WTC11 (cell line): ENCODE results near the gene MIDN. TPM values are rescaled to one million over a fixed set of nuclear protein-coding genes. Genes with fewer than 3 reads are reported as not detected.

Source experiments
- ATAC-seq: fragments of 200-7000 bp; cut with Tn5 transposase; 2 replicates; pipeline ENCODE4 v1.10.0; 2021; ENCODE audit warnings: mild to moderate bottlenecking, moderate library complexity
- CTCF ChIA-PET: fragments of 300-600 bp; sonication (Branson Sonifier 250); formaldehyde crosslinking; loops from one replicate; lab custom pipeline; 2021; ENCODE audit warnings: antibody characterized with exemption; lab: Charles Lee
- POLR2A ChIA-PET: fragments of 350-600 bp; sonication (Branson Sonifier 250); formaldehyde crosslinking; loops from one replicate; lab custom pipeline; 2021; ENCODE audit warnings: antibody characterized with exemption; lab: Charles Lee
- DNase-seq: peaks from one replicate; pipeline ENCODE4 v3.0.0; 2021; ENCODE audit warnings: low spot score
- H3K27ac Mint-ChIP-seq: 2 replicates; pipeline ENCODE4 v1.8.0; 2021; ENCODE audit warnings: mixed read lengths
- H3K27me3 Mint-ChIP-seq: 2 replicates; pipeline ENCODE4 v1.8.0; 2021; ENCODE audit warnings: low read depth, mild to moderate bottlenecking, moderate library complexity, mixed read lengths
- H3K36me3 Mint-ChIP-seq: 2 replicates; pipeline ENCODE4 v1.8.0; 2021; ENCODE audit warnings: mixed read lengths
- H3K4me1 Mint-ChIP-seq: 2 replicates; pipeline ENCODE4 v1.8.0; 2022; ENCODE audit warnings: mixed read lengths
- H3K4me3 Mint-ChIP-seq: 2 replicates; pipeline ENCODE4 v1.8.0; 2021; ENCODE audit warnings: mild to moderate bottlenecking, moderate library complexity, mixed read lengths
- H3K9me3 Mint-ChIP-seq: 2 replicates; pipeline ENCODE4 v1.8.0; 2021; ENCODE audit warnings: mixed read lengths
- E2F1 ChIP-seq: sonication (generic); formaldehyde crosslinking; IDR thresholded peaks from 2 replicates; pipeline ENCODE4 v1.8.0; 2022; ENCODE audit warnings: mild to moderate bottlenecking, missing genetic modification reagents
- EMX1 ChIP-seq: fragments of 250-450 bp; sonication (Bioruptor Pico); IDR thresholded peaks from 2 replicates; pipeline ENCODE4 v1.8.0; 2021; ENCODE audit warnings: mild to moderate bottlenecking
- FOXP1 ChIP-seq: sonication (generic); formaldehyde crosslinking; IDR thresholded peaks from 2 replicates; pipeline ENCODE4 v1.8.0; 2022; ENCODE audit warnings: missing genetic modification reagents, mild to moderate bottlenecking, moderate library complexity, borderline replicate concordance
- IRF1 ChIP-seq: sonication (generic); formaldehyde crosslinking; IDR thresholded peaks from 2 replicates; pipeline ENCODE4 v1.8.0; 2023; ENCODE audit warnings: missing genetic modification reagents
- IRF2 ChIP-seq: sonication (generic); formaldehyde crosslinking; IDR thresholded peaks from 2 replicates; pipeline ENCODE4 v1.8.0; 2022; ENCODE audit warnings: low read depth, missing genetic modification reagents, borderline replicate concordance
- MLX ChIP-seq: sonication (generic); formaldehyde crosslinking; IDR thresholded peaks from 2 replicates; pipeline ENCODE4 v1.8.1; 2023; ENCODE audit warnings: mild to moderate bottlenecking, missing genetic modification reagents, moderate library complexity
- NFYB ChIP-seq: sonication (generic); formaldehyde crosslinking; conservative IDR thresholded peaks from 2 replicates; pipeline ENCODE4 v1.8.0; 2022; ENCODE audit warnings: low read depth, missing genetic modification reagents
- SP1 ChIP-seq: sonication (generic); formaldehyde crosslinking; conservative IDR thresholded peaks from 2 replicates; pipeline ENCODE4 v1.8.1; 2022; ENCODE audit warnings: missing genetic modification reagents
- ZNF121 ChIP-seq: sonication (generic); formaldehyde crosslinking; IDR thresholded peaks from 2 replicates; pipeline ENCODE4 v1.8.0; 2023; ENCODE audit warnings: missing genetic modification reagents
- total RNA-seq: library from RNA; stranded (reverse); gene quantifications from 3 replicates; pipeline ENCODE4 v1.2.3, GENCODE V29; 2021
- TF ChIP-seq, protein P1 (sequence below): sonication (generic); formaldehyde crosslinking; IDR thresholded peaks from 2 replicates; pipeline ENCODE4 v1.8.0; 2023; ENCODE audit warnings: missing genetic modification reagents, mild to moderate bottlenecking, borderline replicate concordance
- TF ChIP-seq, protein P2 (sequence below): fragments of 200-600 bp; IDR thresholded peaks from 2 replicates; pipeline ENCODE4 v1.8.0; 2022; ENCODE audit warnings: antibody characterized with exemption

The MIDN gene
- total RNA-seq, 1 experiment from 2014 or later: 189 TPM

DNA sequence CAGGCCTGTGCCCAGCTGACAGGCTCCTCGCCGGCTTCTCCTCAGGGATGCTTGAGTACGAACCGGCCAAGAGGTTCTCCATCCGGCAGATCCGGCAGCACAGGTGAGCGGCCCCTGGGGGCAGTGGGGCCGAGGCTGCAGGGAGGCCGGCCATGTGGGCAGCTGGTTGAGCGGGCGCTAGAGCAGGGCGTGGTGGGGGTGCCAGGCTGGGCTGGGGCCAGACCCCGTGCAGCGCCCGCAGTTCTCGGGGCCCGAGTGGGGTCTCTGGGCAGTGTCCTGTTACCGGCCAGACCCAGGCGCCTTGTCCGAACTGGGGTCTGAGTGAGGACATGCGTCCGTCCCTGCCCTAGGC, 26.5 kb upstream of the MIDN start (continued):
- TF ChIP-seq NFYB (CRISPR knock-in tag) (no peak), EMX1 (CRISPR knock-in tag) (no peak), ZNF121 (CRISPR knock-in tag) (no peak), IRF2 (CRISPR knock-in tag) (no peak), SP1 (CRISPR knock-in tag) (no peak)
- TF ChIP-seq, protein P1, sequence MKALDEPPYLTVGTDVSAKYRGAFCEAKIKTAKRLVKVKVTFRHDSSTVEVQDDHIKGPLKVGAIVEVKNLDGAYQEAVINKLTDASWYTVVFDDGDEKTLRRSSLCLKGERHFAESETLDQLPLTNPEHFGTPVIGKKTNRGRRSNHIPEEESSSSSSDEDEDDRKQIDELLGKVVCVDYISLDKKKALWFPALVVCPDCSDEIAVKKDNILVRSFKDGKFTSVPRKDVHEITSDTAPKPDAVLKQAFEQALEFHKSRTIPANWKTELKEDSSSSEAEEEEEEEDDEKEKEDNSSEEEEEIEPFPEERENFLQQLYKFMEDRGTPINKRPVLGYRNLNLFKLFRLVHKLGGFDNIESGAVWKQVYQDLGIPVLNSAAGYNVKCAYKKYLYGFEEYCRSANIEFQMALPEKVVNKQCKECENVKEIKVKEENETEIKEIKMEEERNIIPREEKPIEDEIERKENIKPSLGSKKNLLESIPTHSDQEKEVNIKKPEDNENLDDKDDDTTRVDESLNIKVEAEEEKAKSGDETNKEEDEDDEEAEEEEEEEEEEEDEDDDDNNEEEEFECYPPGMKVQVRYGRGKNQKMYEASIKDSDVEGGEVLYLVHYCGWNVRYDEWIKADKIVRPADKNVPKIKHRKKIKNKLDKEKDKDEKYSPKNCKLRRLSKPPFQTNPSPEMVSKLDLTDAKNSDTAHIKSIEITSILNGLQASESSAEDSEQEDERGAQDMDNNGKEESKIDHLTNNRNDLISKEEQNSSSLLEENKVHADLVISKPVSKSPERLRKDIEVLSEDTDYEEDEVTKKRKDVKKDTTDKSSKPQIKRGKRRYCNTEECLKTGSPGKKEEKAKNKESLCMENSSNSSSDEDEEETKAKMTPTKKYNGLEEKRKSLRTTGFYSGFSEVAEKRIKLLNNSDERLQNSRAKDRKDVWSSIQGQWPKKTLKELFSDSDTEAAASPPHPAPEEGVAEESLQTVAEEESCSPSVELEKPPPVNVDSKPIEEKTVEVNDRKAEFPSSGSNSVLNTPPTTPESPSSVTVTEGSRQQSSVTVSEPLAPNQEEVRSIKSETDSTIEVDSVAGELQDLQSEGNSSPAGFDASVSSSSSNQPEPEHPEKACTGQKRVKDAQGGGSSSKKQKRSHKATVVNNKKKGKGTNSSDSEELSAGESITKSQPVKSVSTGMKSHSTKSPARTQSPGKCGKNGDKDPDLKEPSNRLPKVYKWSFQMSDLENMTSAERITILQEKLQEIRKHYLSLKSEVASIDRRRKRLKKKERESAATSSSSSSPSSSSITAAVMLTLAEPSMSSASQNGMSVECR: no peak
- TF ChIP-seq, all 79 proteins: peak for 0

- DNase-seq (no peak), ATAC-seq (no peak)
- Mint-ChIP-seq H3K27ac (no peak overlapping the region), H3K4me3 (no peak overlapping the region), H3K27me3 (no peaks in the 10 kb centered on the region), H3K9me3 (no peaks in the 10 kb centered on the region), H3K4me1 (peaks cover 8% of the 10 kb centered on the region), H3K36me3 (peaks cover 3% of the 10 kb centered on the region; the same call in 1 of the 2 replicates)
- no peak for TF ChIP-seq IRF1 (CRISPR knock-in tag)
- TF ChIP-seq, protein P2, sequence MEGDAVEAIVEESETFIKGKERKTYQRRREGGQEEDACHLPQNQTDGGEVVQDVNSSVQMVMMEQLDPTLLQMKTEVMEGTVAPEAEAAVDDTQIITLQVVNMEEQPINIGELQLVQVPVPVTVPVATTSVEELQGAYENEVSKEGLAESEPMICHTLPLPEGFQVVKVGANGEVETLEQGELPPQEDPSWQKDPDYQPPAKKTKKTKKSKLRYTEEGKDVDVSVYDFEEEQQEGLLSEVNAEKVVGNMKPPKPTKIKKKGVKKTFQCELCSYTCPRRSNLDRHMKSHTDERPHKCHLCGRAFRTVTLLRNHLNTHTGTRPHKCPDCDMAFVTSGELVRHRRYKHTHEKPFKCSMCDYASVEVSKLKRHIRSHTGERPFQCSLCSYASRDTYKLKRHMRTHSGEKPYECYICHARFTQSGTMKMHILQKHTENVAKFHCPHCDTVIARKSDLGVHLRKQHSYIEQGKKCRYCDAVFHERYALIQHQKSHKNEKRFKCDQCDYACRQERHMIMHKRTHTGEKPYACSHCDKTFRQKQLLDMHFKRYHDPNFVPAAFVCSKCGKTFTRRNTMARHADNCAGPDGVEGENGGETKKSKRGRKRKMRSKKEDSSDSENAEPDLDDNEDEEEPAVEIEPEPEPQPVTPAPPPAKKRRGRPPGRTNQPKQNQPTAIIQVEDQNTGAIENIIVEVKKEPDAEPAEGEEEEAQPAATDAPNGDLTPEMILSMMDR: 0 out of 2 replicates have a peak, but pooled peaks have one; percentile 10
- ChIA-PET POLR2A (no interaction called here), CTCF (interaction anchor here (0.6 to 4.0 kb wide), 25 partner anchors 9 to 194 kb away, joined by 3 to 46 read pairs (median 4); partner anchors contain the start of genes CBARP, CIRBP and GPX4)
These were observed 26.0 kb upstream of the MIDN start for GRCh38 chr19:1222394-1222793.

DNA sequence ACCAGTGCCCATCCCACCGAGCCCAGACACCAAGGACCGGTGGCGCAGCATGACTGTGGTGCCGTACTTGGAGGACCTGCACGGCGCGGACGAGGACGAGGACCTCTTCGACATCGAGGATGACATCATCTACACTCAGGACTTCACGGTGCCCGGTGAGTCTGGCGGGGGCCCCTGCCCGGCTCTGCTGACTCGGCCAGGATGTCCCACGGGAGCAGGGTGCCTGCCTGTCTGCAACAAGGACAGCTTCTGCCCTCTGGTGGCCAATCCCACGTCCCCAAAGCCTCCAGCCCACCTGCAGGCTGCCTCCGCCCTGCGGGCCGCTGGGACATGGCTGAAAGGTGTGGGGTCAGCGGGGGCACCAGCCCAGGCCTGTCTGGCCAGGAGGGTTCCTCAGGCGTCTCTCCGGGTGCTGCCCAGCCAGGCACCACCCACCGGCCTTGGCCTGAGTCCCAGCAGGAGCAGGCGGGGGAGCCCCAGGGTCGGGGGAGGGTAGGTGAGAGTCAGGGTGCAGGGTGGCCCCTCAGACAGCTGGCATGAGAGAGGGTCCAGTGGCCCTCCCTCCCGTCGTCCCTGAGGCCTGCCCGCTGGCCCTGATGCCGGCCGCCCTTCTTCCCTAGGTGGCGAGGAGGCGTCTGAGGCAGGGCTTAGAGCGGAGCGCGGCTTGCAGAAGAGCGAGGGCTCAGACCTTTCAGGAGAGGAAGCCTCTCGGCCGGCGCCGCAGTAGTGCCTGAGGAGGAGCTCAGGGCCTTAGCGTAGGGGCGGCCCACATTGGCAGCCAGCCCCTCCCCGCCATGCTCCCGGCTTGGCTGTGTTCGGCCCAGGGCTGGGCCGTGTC, 25.1 kb upstream of the MIDN start:
- Mint-ChIP-seq H3K27ac (peak overlapping the region; percentile 32; the same call in 1 of the 2 replicates), H3K36me3 (peaks cover under 1% of the 10 kb centered on the region; the same call in 1 of the 2 replicates), H3K4me1 (peaks cover under 1% of the 10 kb centered on the region), H3K9me3 (no peaks in the 10 kb centered on the region), H3K27me3 (no peaks in the 10 kb centered on the region), H3K4me3 (no peak overlapping the region)
- ChIA-PET POLR2A (no interaction called here), CTCF (interaction anchor here (0.6 to 4.0 kb wide), 27 partner anchors 9 to 197 kb away, joined by 3 to 46 read pairs (median 4); partner anchors contain the start of genes CBARP, CIRBP, CNN2 and FAM174C)
- ATAC-seq: peak; percentile 51
- DNase-seq: peak; percentile 78
- peak; percentile 25; the same call in 1 of the 2 replicates for TF ChIP-seq FOXP1 (CRISPR knock-in tag)
- TF ChIP-seq ZNF121 (CRISPR knock-in tag): no peak

GRCh38 chr19:1224047-1224825, 24.1 kb upstream of the MIDN start:
- H3K9me3 Mint-ChIP-seq: no peaks in the 10 kb centered on the region
- no peaks in the 10 kb centered on the region for H3K4me1 Mint-ChIP-seq
- ChIA-PET CTCF (interaction anchor here (1.2 to 4.0 kb wide), 9 partner anchors 10 to 198 kb away, joined by 3 to 46 read pairs (median 8); partner anchors contain the start of genes CBARP, CNN2 and FAM174C), POLR2A (interaction anchor here (0.7 kb wide), 1 partner anchor 1706 kb away, joined by 4 read pairs; no protein-coding TSS in a partner anchor)
- H3K27me3 Mint-ChIP-seq: no peaks in the 10 kb centered on the region
- H3K27ac Mint-ChIP-seq: no peak overlapping the region
- H3K4me3 Mint-ChIP-seq: no peak overlapping the region
- no peak for DNase-seq
- ATAC-seq: no peak
- TF ChIP-seq E2F1 (CRISPR knock-in tag): no peak
- TF ChIP-seq MLX (CRISPR knock-in tag): no peak
- H3K36me3 Mint-ChIP-seq: no peaks in the 10 kb centered on the region; the same call in 1 of the 2 replicates
